ENCODE measurements around the gene RUNX1.

Gene RUNX1

GRCh38 chr21:34962136-34962535 is 87.0 kb downstream of the RUNX1 start (continued):
- TF ChIP-seq POU6F1 (CRISPR knock-in tag; IDR thresholded peaks at IDR 0.05; ENCODE audit: borderline replicate concordance, low read depth) (no peak), OSR1 (CRISPR knock-in tag; IDR thresholded peaks at IDR 0.05) (no peak), ESRRG (CRISPR knock-in tag; IDR thresholded peaks at IDR 0.05) (no peak), TSHZ2 (CRISPR knock-in tag; IDR thresholded peaks at IDR 0.05) (no peak), TCF4 (CRISPR knock-in tag; IDR thresholded peaks at IDR 0.05; ENCODE audit: borderline replicate concordance) (no peak)

GRCh38 chr21:34960687-34961086 is 88.4 kb downstream of the RUNX1 start:
- ATAC-seq = no peak
- TF ChIP-seq ZFP30 (CRISPR knock-in tag; IDR thresholded peaks at IDR 0.05) = no peak
- no peak for TF ChIP-seq ISL1 (CRISPR knock-in tag; IDR thresholded peaks at IDR 0.05)
- no peak for TF ChIP-seq PPARA (CRISPR knock-in tag; IDR thresholded peaks at IDR 0.05; ENCODE audit: borderline replicate concordance)
- TF ChIP-seq ZFP3 (CRISPR knock-in tag; IDR thresholded peaks at IDR 0.05) = no peak

GRCh38 chr21:34959607-34960006 is 89.5 kb downstream of the RUNX1 start:
- ATAC-seq = no peak
- TF ChIP-seq RARB (CRISPR knock-in tag; IDR thresholded peaks at IDR 0.05) (no peak), TSHZ2 (CRISPR knock-in tag; IDR thresholded peaks at IDR 0.05) (no peak), PATZ1 (CRISPR knock-in tag; IDR thresholded peaks at IDR 0.05; ENCODE audit: borderline replicate concordance) (no peak), CSDC2 (CRISPR knock-in tag; IDR thresholded peaks at IDR 0.05) (no peak), SNAI2 (CRISPR knock-in tag; IDR thresholded peaks at IDR 0.05) (no peak)

GRCh38 chr21:34958040-34958439 is 91.1 kb downstream of the RUNX1 start:
- ATAC-seq = no peak
- TF ChIP-seq ISL1 (CRISPR knock-in tag; IDR thresholded peaks at IDR 0.05) (no peak), POU6F1 (CRISPR knock-in tag; IDR thresholded peaks at IDR 0.05; ENCODE audit: borderline replicate concordance, low read depth) (no peak), ESRRG (CRISPR knock-in tag; IDR thresholded peaks at IDR 0.05) (no peak), ZC3H10 (CRISPR knock-in tag; IDR thresholded peaks at IDR 0.05) (no peak), TOX (CRISPR knock-in tag; IDR thresholded peaks at IDR 0.05; ENCODE audit: borderline replicate concordance) (no peak), CREB5 (CRISPR knock-in tag; IDR thresholded peaks at IDR 0.05; ENCODE audit: low read depth) (no peak), PATZ1 (CRISPR knock-in tag; IDR thresholded peaks at IDR 0.05; ENCODE audit: borderline replicate concordance) (no peak), PPARA (CRISPR knock-in tag; IDR thresholded peaks at IDR 0.05; ENCODE audit: borderline replicate concordance) (no peak), CSDC2 (CRISPR knock-in tag; IDR thresholded peaks at IDR 0.05) (no peak), ZNF565 (CRISPR knock-in tag; conservative IDR thresholded peaks at IDR 0.05; ENCODE audit: low read depth) (no peak), GLIS3 (CRISPR knock-in tag; IDR thresholded peaks at IDR 0.05) (no peak), OSR1 (CRISPR knock-in tag; IDR thresholded peaks at IDR 0.05) (no peak), ZNF70 (CRISPR knock-in tag; IDR thresholded peaks at IDR 0.05) (no peak), ZNF8 (CRISPR knock-in tag; IDR thresholded peaks at IDR 0.05) (no peak), ZFP30 (CRISPR knock-in tag; IDR thresholded peaks at IDR 0.05) (no peak), BACH2 (CRISPR knock-in tag; IDR thresholded peaks at IDR 0.05; ENCODE audit: borderline replicate concordance) (no peak)

Data from SK-N-SH treated with all-trans-retinoic acid at 6 μM for 48 hours (cell line).